Tibial nerve (tissue), 4 donors: ENCODE results near the gene ZNF687. TPM values are rescaled to one million over a fixed set of nuclear protein-coding genes. Genes with fewer than 3 reads are reported as not detected.
A peak's percentile ranks its signal among the peaks of the same experiment; 100 is the strongest.

Source experiments
- DNase-seq, 2 donors: peaks; one replicate each; pipeline ENCODE4 v3.0.0-alpha.2; 2019; ENCODE audit warnings: low spot score in 2 of 2
- H3K27ac ChIP-seq, 4 donors: fragments of 200-600 bp; sonication (generic) in 3 of 4; one replicate each; pipeline ENCODE4 v1.5.1; 2017 to 2019; ENCODE audit warnings: mild to moderate bottlenecking in 1 of 4
- H3K27me3 ChIP-seq, 2 donors: fragments of 200-600 bp; sonication (generic) in 1 of 2; one replicate each; pipeline versions ENCODE4 v1.5.1 to v1.6.0; 2017 to 2019
- H3K36me3 ChIP-seq, 3 donors: fragments of 200-600 bp; sonication (generic); one replicate each; pipeline ENCODE4 v1.5.1; 2018 to 2019
- H3K4me1 ChIP-seq, 4 donors: fragments of 200-600 bp; sonication (generic) in 3 of 4; one replicate each; pipeline ENCODE4 v1.5.1; 2017 to 2019
- H3K4me3 ChIP-seq, 4 donors: fragments of 200-600 bp; sonication (generic) in 3 of 4; one replicate each; pipeline ENCODE4 v1.5.1; 2017 to 2019; ENCODE audit warnings: mild to moderate bottlenecking in 1 of 4, moderate library complexity in 1 of 4
- H3K9me3 ChIP-seq, 4 donors: fragments of 200-600 bp; sonication (generic) in 3 of 4; one replicate each; pipeline ENCODE4 v1.5.1; 2017 to 2019
- EP300 ChIP-seq, 2 donors: sonication (generic); formaldehyde crosslinking; IDR thresholded peaks; one replicate each; pipeline ENCODE4 v1.6.1; 2017; ENCODE audit warnings: antibody characterized with exemption in 2 of 2, mild to moderate bottlenecking in 1 of 2
- POLR2A ChIP-seq, 2 donors: fragments of 450-650 bp; IDR thresholded peaks; one replicate each; pipeline ENCODE4 v1.6.1; 2017; ENCODE audit warnings: antibody characterized with exemption in 2 of 2, mild to moderate bottlenecking in 2 of 2, moderate library complexity in 2 of 2
- WGBS, 2 donors: methylation state at CpG; one replicate each; pipeline ENCODE4 v1.1.5; 2018; 5-methylcytosine and 5-hydroxymethylcytosine counted together
- total RNA-seq, 4 donors: library from RNA; depleted of rRNA; stranded (reverse); fragments of >200 nt; gene quantifications; one replicate each; pipeline ENCODE4 v1.1.0, GENCODE V29; 2016
- TF ChIP-seq, protein P1 (sequence below), 5 experiments: fragments of 200-600 bp in 3 of 5; fragments of 450-650 bp in 2 of 5; sonication (generic) in 3 of 5; IDR thresholded peaks; one replicate each; pipeline ENCODE4 v1.5.1; 2016 to 2019; ENCODE audit warnings: antibody characterized with exemption in 5 of 5, mild to moderate bottlenecking in 3 of 5, moderate library complexity in 2 of 5

The ZNF687 gene
- total RNA-seq, 4 donors from 2014 or later, result 21.1 to 35.3 (median 27.1) TPM

GRCh38 chr1:151312411-151312810 lies 30.3 kb downstream of the ZNF687 start:
- Histone ChIP-seq H3K36me3 (peaks cover 0 to 42% (median 13%) of the 10 kb centered on the region in 3 donors), H3K27me3 (no peaks in the 10 kb centered on the region), H3K4me3 (no peak overlapping the region), H3K27ac (peak overlapping the region; percentile 58 to 95 (median 84)), H3K9me3 (no peaks in the 10 kb centered on the region), H3K4me1 (peaks cover 13 to 85% (median 63%) of the 10 kb centered on the region in 4 donors)
- no peak for TF ChIP-seq EP300 (IDR thresholded peaks at IDR 0.05)
- no peak for TF ChIP-seq POLR2A (IDR thresholded peaks at IDR 0.05)
- TF ChIP-seq, protein P1, sequence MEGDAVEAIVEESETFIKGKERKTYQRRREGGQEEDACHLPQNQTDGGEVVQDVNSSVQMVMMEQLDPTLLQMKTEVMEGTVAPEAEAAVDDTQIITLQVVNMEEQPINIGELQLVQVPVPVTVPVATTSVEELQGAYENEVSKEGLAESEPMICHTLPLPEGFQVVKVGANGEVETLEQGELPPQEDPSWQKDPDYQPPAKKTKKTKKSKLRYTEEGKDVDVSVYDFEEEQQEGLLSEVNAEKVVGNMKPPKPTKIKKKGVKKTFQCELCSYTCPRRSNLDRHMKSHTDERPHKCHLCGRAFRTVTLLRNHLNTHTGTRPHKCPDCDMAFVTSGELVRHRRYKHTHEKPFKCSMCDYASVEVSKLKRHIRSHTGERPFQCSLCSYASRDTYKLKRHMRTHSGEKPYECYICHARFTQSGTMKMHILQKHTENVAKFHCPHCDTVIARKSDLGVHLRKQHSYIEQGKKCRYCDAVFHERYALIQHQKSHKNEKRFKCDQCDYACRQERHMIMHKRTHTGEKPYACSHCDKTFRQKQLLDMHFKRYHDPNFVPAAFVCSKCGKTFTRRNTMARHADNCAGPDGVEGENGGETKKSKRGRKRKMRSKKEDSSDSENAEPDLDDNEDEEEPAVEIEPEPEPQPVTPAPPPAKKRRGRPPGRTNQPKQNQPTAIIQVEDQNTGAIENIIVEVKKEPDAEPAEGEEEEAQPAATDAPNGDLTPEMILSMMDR (IDR thresholded peaks at IDR 0.05), result no peak
- no peak for DNase-seq
- WGBS, 2 donors, result 78 to 81% methylated on average over 4 of the region's 4 CpGs

DNA sequence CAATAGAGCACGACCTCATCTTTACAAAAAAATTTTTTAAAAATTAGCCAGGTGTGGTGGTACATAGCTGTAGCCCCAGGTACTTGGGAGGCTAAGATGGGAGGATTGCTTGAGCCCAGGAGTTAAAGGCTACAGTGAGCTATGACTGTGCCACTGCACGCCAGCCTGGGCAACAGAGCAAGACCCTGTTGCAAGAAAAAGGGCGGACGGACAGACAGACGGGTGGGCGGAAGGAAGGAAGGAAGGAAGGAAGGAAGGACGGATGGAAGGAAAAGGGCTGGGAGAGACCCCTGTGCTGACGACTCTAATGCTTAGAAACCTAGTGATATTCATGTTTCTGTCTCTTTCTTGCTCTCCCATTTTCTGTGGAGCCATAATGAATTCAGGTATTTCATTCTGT lies 30.7 kb downstream of the ZNF687 start:
- WGBS, 2 donors, result 84 to 85% methylated on average over 8 of the region's 8 CpGs
- Histone ChIP-seq H3K9me3 (no peaks in the 10 kb centered on the region), H3K36me3 (peaks cover 0 to 42% (median 12%) of the 10 kb centered on the region in 3 donors), H3K27ac (peak overlapping the region; percentile 58 to 95 (median 84)), H3K4me1 (peaks cover 13 to 85% (median 63%) of the 10 kb centered on the region in 4 donors), H3K27me3 (no peaks in the 10 kb centered on the region), H3K4me3 (no peak overlapping the region)
- no peak for DNase-seq
- TF ChIP-seq, protein P1 (IDR thresholded peaks at IDR 0.05), result no peak
- no peak for TF ChIP-seq EP300 (IDR thresholded peaks at IDR 0.05)
- no peak for TF ChIP-seq POLR2A (IDR thresholded peaks at IDR 0.05)

GRCh38 chr1:151313501-151313900 lies 31.4 kb downstream of the ZNF687 start:
- TF ChIP-seq, protein P1 (IDR thresholded peaks at IDR 0.05), result no peak
- TF ChIP-seq POLR2A (IDR thresholded peaks at IDR 0.05) (no peak), EP300 (IDR thresholded peaks at IDR 0.05) (no peak)
- Histone ChIP-seq H3K27ac (peak overlapping the region; percentile 58 to 95 (median 84)), H3K27me3 (no peaks in the 10 kb centered on the region), H3K9me3 (no peaks in the 10 kb centered on the region), H3K36me3 (peaks cover 0 to 41% (median 12%) of the 10 kb centered on the region in 3 donors), H3K4me3 (no peak overlapping the region), H3K4me1 (peaks cover 13 to 79% (median 63%) of the 10 kb centered on the region in 4 donors)
- no peak for DNase-seq
- WGBS, 2 donors, result 18 to 35% methylated on average over 2 of the region's 2 CpGs

DNA sequence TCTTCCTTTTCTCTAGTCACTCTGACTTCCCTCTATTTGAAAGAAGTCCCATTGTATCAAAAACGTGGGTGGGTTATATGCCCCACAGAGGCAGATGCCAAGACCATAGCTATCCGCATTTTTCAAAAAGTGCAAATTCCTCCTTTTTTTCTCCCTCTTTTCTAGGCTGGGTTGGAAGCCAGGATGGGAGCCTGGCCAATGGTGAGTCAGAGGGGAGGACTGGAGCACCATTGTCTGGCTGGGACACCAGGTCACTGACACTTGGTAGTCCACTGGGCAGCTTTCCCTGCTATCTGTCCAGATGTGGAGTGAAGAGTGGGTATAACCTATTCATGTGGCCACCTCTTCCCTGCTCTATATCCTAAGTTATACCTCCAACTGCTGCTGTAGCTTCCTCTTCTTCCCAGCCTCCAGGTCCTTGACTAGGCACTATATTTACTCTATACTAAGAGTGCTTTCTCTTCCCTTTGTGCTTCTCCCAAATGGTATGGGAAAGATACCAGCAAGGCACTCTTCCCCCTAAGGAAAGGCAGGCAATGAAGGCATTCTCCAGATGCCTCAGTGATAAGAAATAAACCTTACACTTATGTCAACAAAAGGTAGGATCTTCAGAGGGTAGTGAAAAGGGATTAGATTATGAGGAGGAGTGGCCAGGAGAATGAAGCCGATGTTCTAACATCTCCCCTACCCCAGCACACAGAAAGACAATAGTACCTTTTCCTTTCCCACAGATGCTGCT lies 32.2 kb downstream of the ZNF687 start:
- DNase-seq, result peak; percentile 87 to 93
- H3K4me1 ChIP-seq, result peaks cover 13 to 79% (median 62%) of the 10 kb centered on the region in 4 donors
- H3K9me3 ChIP-seq, result no peaks in the 10 kb centered on the region
- TF ChIP-seq, protein P1 (IDR thresholded peaks at IDR 0.05), result no peak
- TF ChIP-seq POLR2A (IDR thresholded peaks at IDR 0.05) (no peak), EP300 (IDR thresholded peaks at IDR 0.05) (peak; percentile 51 to 80)
- peaks cover 0 to 39% (median 12%) of the 10 kb centered on the region in 3 donors for H3K36me3 ChIP-seq
- H3K27me3 ChIP-seq, result no peaks in the 10 kb centered on the region
- WGBS, 2 donors, result 29 to 39% methylated on average over 3 of the region's 3 CpGs
- H3K4me3 ChIP-seq, result no peak overlapping the region
- H3K27ac ChIP-seq, result peak overlapping the region; percentile 58 to 95 (median 84)

DNA sequence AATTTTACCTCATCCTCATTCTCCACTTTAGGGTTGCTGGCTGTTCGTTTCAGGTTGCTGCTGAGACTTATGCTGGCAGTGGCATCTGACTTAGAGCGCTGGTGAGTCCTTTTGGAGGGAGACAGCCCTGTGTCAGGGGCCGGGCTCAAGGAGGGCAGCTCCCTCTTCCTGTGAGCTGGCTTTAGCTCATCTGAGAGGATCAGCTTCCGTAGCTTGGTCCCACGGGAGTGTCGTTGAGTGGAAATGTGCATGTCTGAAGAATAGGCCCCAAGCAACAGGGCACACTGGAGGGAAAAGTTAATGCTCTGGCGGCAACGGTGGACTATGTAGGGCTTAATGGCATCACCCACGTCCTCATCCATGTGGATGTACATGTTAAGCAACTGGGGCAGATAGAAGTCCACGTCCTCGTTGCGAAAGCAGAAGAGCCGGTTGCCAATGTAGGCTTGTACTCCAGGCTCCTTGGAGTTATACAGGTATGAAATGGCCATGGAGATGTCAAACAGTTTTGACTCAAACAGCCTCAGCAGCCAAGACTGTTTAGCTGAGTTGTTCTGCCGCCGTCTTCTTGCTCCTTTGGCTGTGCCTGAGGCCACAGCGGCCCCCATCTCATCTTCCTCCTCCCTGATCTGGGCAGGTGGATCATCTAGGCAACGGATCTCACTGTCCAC lies 33.6 kb downstream of the ZNF687 start:
- Histone ChIP-seq H3K27me3 (no peaks in the 10 kb centered on the region), H3K4me1 (peaks cover 13 to 78% (median 48%) of the 10 kb centered on the region in 4 donors), H3K27ac (peak overlapping the region in 3 of 4 donors; percentile 47 to 95 (median 90)), H3K36me3 (peaks cover 0 to 53% (median 12%) of the 10 kb centered on the region in 3 donors), H3K4me3 (no peak overlapping the region), H3K9me3 (no peaks in the 10 kb centered on the region)
- DNase-seq, result no peak
- TF ChIP-seq POLR2A (IDR thresholded peaks at IDR 0.05) (no peak), EP300 (IDR thresholded peaks at IDR 0.05) (no peak)
- TF ChIP-seq, protein P1 (IDR thresholded peaks at IDR 0.05), result no peak
- WGBS, 2 donors, result 88 to 90% methylated on average over 17 of the region's 17 CpGs
